ENCODE data around the gene TFB1M.
A peak's percentile ranks its signal among the peaks of the same experiment; 100 is the strongest.
"Not testable (repeated sequence)": the region's sequence is repeated elsewhere in the genome, so short reads cannot be mapped to it uniquely, and the experiment has no call there.

TFB1M gene

DNA sequence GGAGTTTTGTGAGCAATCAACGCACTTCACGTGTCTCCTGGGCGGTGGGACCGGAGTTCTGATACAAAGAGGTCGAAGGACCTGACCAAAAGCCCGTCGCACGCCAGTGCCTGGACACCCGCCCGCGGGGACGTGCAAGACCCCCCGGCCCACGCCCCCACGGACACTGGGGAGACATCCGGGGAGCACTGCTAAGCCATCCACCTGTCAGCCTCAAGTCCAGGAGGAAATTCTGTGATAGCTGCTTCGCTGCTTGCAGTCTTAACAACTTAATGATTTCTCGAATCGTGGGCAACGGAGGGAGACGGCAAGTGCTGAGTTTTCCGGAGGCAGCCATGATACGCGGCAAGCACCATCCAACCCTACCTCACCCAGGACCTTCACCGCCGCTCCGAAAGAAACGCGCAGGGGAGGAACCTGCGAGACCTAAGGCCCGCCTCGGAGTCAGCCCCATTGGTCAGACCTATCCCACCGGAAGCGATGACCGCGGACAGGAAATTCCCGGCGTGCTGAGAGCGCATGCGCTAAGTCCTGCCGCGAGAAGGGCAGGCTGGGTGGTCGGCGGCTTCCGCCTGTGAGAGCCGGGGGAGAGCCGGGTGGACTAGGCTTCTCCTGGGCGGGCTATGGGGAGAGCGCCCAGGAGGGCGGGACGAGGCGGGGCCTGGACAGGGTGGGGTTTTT lies at the start of gene TFB1M:
Gene TFB1M (minus strand): TSS at position 393 of the 681 bp plus-strand sequence. CDS start 56 bp downstream, at position 337.
- DNase-seq, result peak; percentile 98

- not testable (repeated sequence) for DNase-seq
Measured at GRCh38 chr6:155364021-155364420, 49.7 kb upstream of the TFB1M start.

DNA sequence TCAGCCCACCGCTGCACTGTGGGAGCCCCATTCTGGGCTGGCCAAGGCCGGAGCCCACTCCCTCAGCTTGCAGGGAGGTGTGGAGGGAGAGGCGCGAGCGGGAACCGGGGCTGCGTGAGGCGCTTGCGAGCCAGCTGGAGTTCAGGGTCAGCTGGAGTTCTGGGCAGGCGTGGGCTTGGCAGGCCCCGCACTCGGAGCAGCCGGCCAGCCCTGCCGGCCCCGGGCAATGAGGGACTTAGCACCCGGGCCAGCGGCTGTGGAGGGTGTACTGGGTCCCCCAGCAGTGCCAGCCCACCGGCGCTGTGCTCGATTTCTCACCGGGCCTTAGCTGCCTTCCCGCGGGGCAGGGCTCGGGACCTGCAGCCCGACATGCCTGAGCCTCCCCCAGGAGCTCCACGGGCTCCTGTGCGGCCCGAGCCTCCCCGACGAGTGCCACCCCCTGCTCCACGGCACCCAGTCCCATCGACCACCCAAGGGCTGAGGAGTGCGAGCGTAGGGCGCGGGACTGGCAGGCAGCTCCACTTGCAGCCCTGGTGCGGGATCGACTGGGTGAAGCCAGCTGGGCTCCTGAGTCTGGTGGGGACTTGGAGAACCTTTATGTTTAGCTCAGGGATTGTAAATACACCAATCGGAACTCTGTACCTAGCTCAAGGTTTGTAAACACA lies 48.8 kb upstream of the TFB1M start:
- DNase-seq, result not testable (repeated sequence)

DNA sequence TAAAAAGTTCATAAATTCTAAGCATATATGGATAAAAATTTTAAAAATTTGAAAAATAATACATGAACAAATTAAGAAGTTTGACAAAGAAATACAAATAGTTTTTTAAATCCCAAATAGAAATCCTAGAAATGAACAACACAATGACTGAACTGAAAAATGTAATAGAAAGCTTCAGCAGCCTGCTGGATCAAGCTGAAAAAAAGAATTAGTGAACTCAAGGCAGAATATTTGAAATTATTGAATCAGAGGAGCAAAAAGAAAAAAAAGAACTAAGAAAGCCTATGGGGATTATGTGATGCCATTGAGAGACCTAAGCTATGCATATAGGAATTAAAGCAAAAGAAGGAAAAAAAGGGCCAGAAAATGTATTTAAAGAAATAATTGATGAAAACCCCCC lies 39.9 kb upstream of the TFB1M start:
- DNase-seq, result no peak

DNA sequence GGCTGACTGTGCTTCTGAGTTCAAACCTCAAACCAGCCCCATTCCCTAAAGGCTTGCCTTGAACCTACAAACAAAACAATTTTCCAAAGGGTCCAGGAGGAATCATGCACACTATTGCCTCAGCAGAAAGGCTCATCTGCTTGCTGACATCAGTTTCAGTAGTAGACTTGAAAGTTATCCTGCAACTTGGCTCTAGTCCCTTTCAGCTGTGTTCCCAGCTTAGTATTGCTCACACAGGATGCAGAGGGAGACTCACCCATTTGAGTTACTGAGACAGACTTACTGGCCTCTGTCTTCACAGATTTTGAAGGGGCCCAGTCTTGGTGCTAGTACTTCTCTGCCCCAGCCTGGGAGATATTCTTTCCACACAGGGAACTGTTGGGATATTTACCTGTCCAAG lies 38.5 kb upstream of the TFB1M start:
- DNase-seq, result no peak

DNA sequence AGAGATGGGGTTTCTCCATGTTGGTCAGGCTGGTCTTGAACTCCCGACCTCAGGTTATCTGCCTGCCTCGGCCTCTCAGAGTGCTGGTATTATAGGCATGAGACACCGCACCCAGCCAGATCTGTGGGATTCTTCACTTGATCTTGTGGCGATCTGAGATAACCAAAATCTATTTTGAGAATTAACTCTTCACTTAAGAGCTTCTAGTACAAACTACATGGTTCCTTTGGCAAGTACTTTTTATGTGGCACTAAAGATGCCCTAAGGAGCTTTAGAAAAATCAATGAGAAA lies 37.8 kb upstream of the TFB1M start:
- no peak for DNase-seq

DNA sequence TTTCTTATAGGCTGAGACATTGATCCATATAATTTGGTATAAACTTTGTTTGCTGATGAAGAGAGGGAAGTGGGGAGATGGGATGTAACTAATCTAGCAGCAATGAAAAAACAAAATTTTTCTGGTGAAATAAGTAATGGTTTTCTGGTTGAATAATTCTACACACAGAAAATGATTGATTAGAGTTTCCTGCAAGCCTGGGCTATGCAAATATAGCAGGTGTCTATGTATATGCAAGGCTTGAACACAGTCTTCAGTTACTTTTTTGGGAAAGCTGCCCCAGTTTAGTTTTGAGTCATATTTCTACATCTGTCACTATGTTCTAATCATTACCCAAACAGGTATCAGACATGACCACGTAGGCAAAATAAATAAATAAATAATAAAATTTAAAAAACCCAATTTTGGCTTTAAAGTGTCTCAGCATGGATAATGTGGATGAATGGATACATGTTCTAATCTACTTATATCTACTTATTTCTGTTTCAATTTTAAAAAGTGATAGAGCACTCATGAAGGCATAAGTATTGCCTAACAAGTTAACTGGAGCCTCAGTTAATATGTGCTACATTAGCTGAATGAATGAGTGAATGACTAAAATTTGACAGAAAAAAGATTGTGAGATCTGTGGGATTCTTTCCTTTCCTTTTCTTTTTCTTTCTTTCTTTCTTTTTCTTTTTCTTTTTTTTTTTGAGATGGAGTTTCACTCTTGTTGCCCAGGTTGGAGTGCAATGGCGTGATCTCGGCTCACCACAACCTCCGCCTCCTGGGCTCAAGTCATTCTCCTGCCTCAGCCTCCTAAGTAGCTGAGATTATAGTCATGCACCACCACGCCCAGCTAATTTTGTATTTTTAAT lies 37.2 kb upstream of the TFB1M start:
- DNase-seq, result no peak

DNA sequence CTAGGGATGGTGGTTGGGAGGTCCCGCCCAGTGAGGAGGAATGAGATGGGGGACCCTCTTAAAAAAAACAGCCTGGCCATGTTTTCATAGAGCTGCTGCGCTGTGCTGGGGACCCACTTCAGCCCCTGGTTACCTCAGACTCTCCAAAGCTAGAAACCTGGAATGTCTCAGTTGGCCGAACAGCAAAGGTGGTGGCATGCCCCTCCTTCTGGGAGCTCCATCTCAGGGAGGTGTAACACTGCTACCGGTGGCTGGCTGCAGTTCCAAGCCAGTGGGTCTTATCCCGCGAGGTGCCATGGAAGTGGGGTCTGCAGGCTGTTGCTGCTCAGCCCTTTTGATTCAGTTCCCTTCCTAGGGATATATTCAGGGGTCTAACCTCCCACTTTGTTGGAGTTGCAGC lies 35.7 kb upstream of the TFB1M start:
- DNase-seq, result no peak

DNA sequence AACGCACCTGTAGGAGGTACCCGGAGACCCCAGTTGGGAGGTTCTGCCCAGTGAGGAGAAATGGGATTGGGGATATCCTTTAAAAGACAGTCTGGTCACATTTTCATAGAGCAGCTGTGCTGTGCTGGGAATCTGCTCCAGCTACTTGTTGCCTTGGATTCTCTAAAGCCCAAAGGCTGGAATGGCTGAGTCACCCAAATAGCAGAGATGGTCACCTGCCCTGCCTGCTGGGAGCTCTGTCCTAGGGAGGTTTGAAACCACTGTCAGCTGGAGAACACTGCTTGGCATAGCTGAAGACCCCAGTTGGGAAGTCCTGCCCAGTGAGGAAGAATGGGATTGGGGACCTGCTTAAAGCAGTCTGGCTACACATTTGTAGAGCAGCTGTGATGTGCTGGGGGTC lies 34.8 kb upstream of the TFB1M start:
- no peak for DNase-seq

- no peak for DNase-seq
Measured at GRCh38 chr6:155347800-155348199, 33.5 kb upstream of the TFB1M start.

- no peak for DNase-seq
Measured at GRCh38 chr6:155346957-155347356, 32.7 kb upstream of the TFB1M start.

DNA sequence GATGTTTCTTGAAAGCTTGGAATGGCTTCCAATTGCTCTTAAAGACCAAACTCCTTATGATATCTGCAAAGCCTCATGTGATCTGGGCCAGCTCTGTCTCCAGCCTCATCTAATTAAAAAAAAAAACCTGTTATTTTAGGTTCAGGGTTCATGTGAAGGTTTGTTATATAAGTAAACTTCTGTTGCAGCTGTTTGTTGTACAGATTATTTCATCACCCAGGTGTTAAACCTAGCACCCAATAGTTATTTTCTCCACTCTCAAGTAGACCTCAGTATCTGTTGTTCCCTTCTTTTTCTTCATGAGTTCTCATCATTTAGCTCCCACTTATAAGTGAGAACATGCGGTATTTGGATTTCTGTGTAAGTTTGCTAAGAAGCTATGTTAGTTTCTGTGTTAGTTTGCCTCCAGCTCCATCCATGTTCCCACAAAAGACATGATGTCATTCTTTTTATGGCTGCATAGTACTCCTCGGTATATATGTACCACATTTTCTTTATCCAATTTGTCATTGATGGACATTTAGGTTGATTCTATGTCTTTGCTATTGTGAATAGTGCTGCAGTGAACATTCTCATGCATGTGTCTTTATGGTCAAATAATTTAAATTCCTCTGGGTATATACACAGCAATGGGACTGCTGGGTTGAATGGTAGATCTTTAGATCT lies 30.2 kb upstream of the TFB1M start:
- DNase-seq, result no peak

GRCh38 chr6:155341130-155341828 lies 27.0 kb upstream of the TFB1M start:
- DNase-seq, result no peak

DNA sequence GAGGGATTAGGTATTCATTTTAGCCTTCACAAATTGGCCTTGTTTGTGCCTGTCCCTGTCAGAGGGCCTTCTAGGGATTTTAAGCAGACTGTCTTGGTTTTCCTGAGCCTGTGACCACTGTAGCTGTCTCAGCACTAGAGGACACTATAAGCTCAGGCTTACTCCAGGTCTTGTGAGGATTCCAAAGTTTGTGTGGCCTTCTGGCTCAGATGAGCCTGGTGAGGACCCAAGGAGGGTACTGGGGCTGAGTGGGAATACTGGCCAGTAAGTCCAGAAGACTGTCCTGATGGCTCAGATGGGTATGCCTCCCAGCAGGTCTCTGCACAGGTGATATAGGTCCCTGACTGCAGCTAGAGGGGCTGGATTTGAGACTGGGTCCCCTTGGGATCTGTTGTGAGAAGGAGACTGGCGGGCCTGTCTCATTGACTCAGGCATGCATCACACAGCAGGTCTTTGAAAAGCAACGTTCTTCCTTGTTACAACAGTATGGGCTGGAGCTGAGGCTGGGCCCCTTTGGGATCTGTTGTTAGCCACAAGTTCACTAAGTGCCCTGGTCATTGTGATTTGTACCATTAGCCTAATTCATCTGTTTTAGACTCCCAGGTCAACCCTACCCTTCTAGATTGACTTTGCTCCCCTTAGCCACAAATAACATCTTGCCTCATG lies 26.3 kb upstream of the TFB1M start:
- no peak for DNase-seq

DNA sequence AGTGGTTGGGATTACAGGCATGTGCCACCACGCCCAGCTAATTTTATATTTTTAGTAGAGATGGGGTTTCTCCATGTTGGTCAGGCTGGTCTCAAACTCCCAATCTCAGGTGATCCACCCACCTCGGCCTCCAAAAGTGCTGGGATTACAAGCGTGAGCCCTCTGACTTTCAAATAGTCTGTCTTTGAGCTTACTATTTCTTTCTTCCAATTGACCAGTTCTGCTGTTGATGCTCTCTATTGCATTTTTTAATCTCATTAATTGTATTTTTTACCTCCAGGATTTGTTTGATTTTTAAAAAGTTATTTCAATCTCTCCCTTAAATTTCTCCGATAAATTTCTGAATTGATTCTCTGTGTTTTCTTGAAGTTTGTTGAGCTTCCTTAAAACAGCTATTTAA lies 25.6 kb upstream of the TFB1M start:
- not testable (repeated sequence) for DNase-seq

GRCh38 chr6:155338237-155338636 lies 24.0 kb upstream of the TFB1M start:
- not testable (repeated sequence) for DNase-seq

- no peak for DNase-seq
Measured at GRCh38 chr6:155335265-155335664, 21.0 kb upstream of the TFB1M start.

- DNase-seq, result not testable (repeated sequence)
Measured at GRCh38 chr6:155334073-155334472, 19.8 kb upstream of the TFB1M start.

DNA sequence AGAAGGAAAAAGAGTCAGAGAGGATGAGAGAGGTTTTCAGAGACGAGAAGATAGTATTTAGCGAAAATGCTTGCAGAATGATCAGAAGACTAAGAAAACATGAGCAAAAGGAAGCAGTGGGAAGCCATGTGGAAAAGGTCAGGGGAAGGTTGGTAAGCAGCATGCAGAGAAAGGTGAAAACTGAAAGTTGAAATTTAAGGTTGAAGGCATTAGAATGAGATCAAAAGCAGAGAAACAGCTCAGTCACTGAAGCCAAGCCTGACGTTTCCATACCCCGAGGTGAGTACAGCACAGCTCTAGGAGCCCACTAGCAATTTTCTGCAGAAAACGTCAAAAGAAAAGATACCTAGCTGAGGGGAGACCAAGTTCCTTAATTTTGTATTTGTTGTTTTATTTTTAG lies 19.1 kb upstream of the TFB1M start:
- DNase-seq, result no peak

GRCh38 chr6:155330922-155331321 lies 16.6 kb upstream of the TFB1M start:
- DNase-seq, result no peak

- DNase-seq, result no peak
Measured at GRCh38 chr6:155330133-155330734, 15.9 kb upstream of the TFB1M start.

All from right forelimb (tissue), 1 donor.